Omental fat pad (tissue), 4 donors: ENCODE measurements around the gene RNF138. TPM values are rescaled to one million over a fixed set of nuclear protein-coding genes. Genes with fewer than 3 reads are reported as not detected.

Experiments used
- ATAC-seq: fragments of 150-250 bp; one replicate; pipeline ENCODE4 v1.9.1; 2016; ENCODE audit warnings: mild to moderate bottlenecking, moderate library complexity; ENCODE audit not compliant: low FRiP score
- DNase-seq: peaks from one replicate; pipeline ENCODE4 v3.0.0-alpha.2; 2019; ENCODE audit warnings: low spot score
- total RNA-seq, 4 donors: library from RNA; depleted of rRNA; stranded (reverse); fragments of >200 nt; gene quantifications; one replicate each; pipeline ENCODE4 v1.1.0, GENCODE V29; 2016
- TF ChIP-seq, protein P1 (sequence below), 3 donors: fragments of 450-650 bp; IDR thresholded peaks; one replicate each; pipeline ENCODE4 v1.5.1; 2016 to 2017; ENCODE audit warnings: antibody characterized with exemption in 3 of 3, mild to moderate bottlenecking in 3 of 3, moderate library complexity in 2 of 3

The RNF138 gene
- total RNA-seq, 4 donors from 2014 or later, result 13.8 to 38.3 (median 31.7) TPM

DNA sequence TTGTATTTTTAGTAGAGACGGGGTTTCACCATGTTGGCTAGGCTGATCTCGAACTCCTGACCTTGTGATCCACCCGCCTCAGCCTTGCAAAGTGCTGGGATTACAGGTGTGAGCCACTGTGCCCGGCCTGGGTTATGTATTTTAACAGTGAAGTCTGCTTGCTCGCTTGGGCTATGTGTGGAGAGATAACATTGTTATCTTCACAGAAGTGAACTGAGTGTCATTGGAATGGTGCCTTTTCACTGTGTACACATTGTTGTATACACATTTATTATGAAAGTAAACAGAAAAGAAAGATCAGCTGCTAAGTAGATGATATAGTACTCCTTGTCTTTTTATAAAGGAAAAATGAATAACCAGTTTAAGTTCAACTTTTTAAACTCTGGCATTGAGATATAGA is 30.4 kb downstream of the RNF138 start:
- DNase-seq, result no peak
- ATAC-seq, result no peak
- TF ChIP-seq, protein P1, sequence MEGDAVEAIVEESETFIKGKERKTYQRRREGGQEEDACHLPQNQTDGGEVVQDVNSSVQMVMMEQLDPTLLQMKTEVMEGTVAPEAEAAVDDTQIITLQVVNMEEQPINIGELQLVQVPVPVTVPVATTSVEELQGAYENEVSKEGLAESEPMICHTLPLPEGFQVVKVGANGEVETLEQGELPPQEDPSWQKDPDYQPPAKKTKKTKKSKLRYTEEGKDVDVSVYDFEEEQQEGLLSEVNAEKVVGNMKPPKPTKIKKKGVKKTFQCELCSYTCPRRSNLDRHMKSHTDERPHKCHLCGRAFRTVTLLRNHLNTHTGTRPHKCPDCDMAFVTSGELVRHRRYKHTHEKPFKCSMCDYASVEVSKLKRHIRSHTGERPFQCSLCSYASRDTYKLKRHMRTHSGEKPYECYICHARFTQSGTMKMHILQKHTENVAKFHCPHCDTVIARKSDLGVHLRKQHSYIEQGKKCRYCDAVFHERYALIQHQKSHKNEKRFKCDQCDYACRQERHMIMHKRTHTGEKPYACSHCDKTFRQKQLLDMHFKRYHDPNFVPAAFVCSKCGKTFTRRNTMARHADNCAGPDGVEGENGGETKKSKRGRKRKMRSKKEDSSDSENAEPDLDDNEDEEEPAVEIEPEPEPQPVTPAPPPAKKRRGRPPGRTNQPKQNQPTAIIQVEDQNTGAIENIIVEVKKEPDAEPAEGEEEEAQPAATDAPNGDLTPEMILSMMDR (IDR thresholded peaks at IDR 0.05), result no peak

DNA sequence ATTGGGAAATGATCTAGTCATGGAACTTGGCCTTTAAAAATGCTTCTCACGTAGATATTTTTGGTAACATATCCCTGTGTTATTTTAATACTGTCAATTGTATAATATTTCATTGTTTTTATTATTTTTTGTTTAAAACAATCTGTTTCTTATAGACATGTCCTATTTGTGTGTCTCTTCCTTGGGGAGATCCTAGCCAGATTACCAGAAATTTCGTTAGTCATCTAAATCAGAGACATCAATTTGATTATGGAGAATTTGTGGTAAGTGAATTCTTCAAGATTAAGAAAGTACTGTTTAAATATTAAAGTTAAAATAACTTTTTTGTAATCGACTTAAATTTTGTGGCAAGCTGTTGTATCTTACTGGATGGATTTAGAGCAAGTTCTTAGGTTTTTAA is 34.9 kb downstream of the RNF138 start:
- DNase-seq, result no peak
- TF ChIP-seq, protein P1 (IDR thresholded peaks at IDR 0.05), result no peak
- no peak for ATAC-seq

DNA sequence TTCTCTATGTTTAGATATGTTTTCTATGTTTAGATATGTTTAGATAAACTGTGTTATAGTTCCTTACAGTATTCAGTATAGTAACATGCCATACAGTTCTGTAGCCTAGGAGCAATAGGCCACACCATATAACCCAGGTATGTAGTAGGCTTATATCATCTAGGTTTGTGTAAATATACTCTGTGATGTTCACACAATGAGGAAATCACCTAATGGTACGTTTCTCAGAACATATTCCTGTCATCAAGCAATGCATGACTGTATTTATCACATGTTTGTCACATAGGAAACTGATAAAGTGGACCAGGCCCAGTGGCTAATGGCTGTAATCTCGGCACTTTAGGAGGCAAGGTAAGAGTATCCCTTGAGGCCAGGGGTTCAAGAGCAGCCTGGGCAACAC is 44.0 kb downstream of the RNF138 start:
- DNase-seq (no peak), ATAC-seq (no peak)
- TF ChIP-seq, protein P1 (IDR thresholded peaks at IDR 0.05), result no peak

DNA sequence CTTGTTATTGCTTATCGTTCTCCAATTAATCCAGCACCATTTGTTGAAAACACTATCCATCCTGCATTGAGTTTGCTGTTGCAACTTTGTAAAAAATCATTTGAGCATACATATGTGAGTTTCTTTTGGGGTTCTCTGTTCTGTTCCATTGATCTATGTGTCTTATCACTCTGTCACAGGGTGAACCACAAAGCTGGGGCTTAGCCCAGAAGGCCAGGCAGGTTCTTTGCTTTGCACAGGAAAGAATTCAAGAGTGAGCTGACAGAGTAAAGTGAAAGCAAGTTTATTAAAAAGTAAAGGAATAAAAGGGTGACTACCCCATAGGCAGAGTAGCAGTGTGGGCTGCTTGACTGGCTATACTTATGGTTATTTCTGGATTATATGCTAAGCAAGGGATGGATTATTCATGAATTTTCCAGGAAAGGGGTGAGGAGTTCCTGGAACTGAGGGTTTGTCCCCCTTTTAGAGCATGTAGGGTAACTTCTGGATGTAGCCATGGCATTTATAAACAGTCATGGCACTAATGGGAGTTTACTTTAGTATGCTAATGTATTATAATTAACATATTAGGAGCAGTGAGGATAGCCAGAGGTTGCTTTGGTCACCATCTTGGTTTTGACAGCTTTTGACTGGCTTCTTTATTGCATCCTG is 46.8 kb downstream of the RNF138 start:
- TF ChIP-seq, protein P1 (IDR thresholded peaks at IDR 0.05), result no peak
- ATAC-seq (no peak), DNase-seq (no peak)

DNA sequence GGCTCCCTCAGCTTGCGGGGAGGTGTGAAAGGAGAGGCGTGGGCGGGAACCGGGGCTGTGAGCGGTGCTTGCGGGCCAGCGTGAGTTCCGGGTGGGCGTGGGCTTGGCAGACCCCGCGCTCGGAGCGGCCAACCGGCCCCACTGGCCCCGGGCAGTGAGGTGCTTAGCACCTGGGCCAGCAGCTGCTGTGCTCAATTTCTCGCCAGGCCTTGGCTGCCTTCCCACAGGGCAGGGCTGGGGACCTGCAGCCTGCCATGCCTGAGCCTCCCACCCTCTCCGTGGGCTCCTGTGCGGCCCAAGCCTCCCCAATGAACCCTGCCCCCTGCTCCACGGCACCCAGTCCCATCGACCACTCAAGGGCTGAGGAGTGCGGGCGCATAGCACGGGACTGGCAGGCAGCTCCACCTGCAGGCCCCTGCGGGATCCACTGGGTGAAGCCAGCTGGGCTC is 48.2 kb downstream of the RNF138 start:
- DNase-seq (no peak), ATAC-seq (no peak)
- TF ChIP-seq, protein P1 (IDR thresholded peaks at IDR 0.05), result no peak

DNA sequence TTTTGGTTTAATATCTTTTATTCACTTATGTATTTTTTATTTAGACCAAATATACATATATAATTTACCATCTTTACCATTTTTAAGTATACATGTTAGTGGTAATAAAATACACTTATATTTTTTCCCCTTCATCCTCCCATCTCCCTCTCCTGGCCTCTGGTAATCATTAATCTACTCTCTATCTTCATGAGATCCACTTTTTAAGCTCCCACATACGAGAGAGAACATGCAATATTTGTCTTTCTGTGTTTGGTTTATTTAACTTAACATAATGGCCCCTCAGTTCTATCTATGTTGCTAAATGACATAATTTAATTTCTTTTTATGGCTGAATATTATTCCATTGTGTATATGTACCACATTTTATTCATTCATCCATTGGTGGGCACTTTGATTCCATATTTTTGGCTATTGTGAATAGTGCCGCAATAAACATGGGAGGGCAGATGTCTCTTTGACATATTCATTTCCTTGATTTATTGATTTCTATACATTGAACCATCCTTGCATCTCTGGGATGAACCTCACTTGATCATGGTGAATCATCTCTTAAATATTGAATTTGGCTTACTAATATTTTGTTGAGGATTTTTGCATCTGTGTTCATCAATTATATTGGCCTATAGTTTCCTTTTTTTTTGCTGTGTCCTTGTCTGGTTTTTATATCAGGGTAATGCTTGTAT is 56.7 kb downstream of the RNF138 start:
- no peak for ATAC-seq
- TF ChIP-seq, protein P1 (IDR thresholded peaks at IDR 0.05), result no peak

More for the DNA sequence above, 56.7 kb downstream of the RNF138 start:
- no peak for DNase-seq
